HG03103 (cell line): Measurements from ENCODE around the gene MYB.
A peak's percentile ranks its signal among the peaks of the same experiment; 100 is the strongest.
"Not testable (repeated sequence)": the region's sequence is repeated elsewhere in the genome, so short reads cannot be mapped to it uniquely, and the experiment has no call there.

Experiments used
- ATAC-seq: cut with Tn5 transposase; IDR thresholded peaks from one replicate; pipeline ENCODE4 v1.9.1; 2021; ENCODE audit warnings: low read depth; ENCODE audit not compliant: unreplicated experiment

MYB gene

GRCh38 chr6:135162678-135163439, 18.2 kb upstream of the MYB start:
- ATAC-seq, result peak; percentile 1

- ATAC-seq, result peak; percentile 55
Observed at GRCh38 chr6:135163440-135163738, 17.7 kb upstream of the MYB start.

GRCh38 chr6:135164387-135164786, 16.7 kb upstream of the MYB start:
- ATAC-seq, result not testable (repeated sequence)

- no peak for ATAC-seq
Observed at GRCh38 chr6:135165031-135165430, 16.1 kb upstream of the MYB start.

GRCh38 chr6:135166515-135166914, 14.6 kb upstream of the MYB start:
- ATAC-seq, result no peak

GRCh38 chr6:135167617-135168016, 13.5 kb upstream of the MYB start:
- ATAC-seq, result no peak

- no peak for ATAC-seq
Observed at GRCh38 chr6:135168766-135169165, 12.3 kb upstream of the MYB start.

GRCh38 chr6:135170238-135170637, 10.9 kb upstream of the MYB start:
- ATAC-seq, result no peak

GRCh38 chr6:135170849-135171248, 10.3 kb upstream of the MYB start:
- ATAC-seq, result no peak

- no peak for ATAC-seq
Observed at GRCh38 chr6:135173242-135173988, 7.7 kb upstream of the MYB start.

- ATAC-seq, result no peak
Observed at GRCh38 chr6:135173989-135174484, 7.1 kb upstream of the MYB start.

GRCh38 chr6:135176058-135176457, 5.0 kb upstream of the MYB start:
- no peak for ATAC-seq

GRCh38 chr6:135176464-135176863, 4.6 kb upstream of the MYB start:
- no peak for ATAC-seq

- ATAC-seq, result no peak
Observed at GRCh38 chr6:135179372-135179771, 1.7 kb upstream of the MYB start.

GRCh38 chr6:135179920-135180541, 1.1 kb upstream of the MYB start:
- ATAC-seq, result no peak

GRCh38 chr6:135181333-135182070, 394 bp downstream of the MYB start:
- ATAC-seq, result no peak

GRCh38 chr6:135182071-135183001, 1.2 kb downstream of the MYB start:
- peak; percentile 0 for ATAC-seq

- ATAC-seq, result peak; percentile 39
Observed at GRCh38 chr6:135183002-135183531, 2.0 kb downstream of the MYB start.
